HG03135 (cell line): ENCODE results near the gene GXYLT2.
"Not testable (repeated sequence)": the region's sequence is repeated elsewhere in the genome, so short reads cannot be mapped to it uniquely, and the experiment has no call there.

ENCODE experiments used
- ATAC-seq: cut with Tn5 transposase; IDR thresholded peaks from one replicate; pipeline ENCODE4 v1.9.1; 2021; ENCODE audit warnings: mild to moderate bottlenecking, moderate library complexity; ENCODE audit not compliant: unreplicated experiment

The GXYLT2 gene

GRCh38 chr3:72892081-72892775, 4.4 kb downstream of the GXYLT2 start:
- ATAC-seq, result no peak

GRCh38 chr3:72892870-72893269, 5.0 kb downstream of the GXYLT2 start:
- no peak for ATAC-seq

GRCh38 chr3:72894976-72895552, 7.2 kb downstream of the GXYLT2 start:
- no peak for ATAC-seq

DNA sequence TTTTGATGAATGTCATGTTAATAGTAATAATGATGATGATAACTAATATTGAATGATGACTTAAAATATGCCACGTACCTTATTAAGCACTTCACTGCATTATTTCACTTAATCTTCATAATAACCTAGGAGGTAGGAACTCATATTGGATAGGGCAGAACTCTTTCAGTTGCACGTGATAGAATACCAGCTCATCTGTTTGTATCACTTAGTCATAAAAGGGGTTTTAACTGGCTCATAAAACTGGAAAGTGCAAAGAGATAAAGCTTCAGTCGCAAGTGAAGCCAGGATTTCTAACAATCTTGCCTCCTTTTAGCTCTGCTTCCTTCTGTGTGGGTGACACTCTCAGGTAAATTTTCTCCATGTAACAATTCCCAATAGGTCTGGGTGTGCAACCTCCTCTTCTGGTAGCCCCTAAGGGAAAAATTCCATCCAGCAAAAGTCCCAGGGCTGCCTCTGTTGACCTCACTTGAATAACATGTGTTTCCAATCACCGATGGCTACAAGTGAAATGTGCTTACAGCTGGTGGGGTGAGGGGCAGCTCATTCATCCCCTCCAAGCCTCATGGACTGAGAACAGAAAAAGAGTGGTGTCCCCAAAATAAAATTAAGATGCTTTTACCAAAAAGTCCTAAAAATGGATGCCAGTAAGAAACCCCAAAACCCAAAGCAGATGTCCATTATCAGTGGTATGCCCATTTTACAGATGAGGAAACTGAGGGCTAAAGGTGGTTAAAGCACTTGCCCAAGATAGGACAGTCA, 9.3 kb downstream of the GXYLT2 start:
- no peak for ATAC-seq

GRCh38 chr3:72897758-72898007, 9.8 kb downstream of the GXYLT2 start:
- no peak for ATAC-seq

DNA sequence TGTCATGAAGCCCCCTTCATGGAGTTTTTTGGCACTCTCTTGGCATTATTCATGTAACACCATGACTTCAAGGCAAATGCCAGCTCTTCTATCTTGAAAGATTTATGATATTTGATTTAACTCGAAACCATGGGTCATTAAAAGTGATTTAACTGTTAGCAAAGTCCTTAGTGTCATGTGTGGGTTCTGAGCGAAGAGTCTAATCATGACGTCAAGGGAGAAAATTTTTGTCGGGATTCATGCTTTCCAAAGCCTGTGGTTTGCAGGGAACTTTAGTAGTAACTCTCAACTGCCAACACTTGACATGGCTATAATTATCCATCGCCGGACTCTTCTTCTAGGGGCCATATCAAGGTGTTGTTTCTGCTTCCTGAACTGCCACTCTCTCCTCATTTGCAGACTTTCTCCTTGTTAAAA, 11.5 kb downstream of the GXYLT2 start:
- ATAC-seq, result no peak

DNA sequence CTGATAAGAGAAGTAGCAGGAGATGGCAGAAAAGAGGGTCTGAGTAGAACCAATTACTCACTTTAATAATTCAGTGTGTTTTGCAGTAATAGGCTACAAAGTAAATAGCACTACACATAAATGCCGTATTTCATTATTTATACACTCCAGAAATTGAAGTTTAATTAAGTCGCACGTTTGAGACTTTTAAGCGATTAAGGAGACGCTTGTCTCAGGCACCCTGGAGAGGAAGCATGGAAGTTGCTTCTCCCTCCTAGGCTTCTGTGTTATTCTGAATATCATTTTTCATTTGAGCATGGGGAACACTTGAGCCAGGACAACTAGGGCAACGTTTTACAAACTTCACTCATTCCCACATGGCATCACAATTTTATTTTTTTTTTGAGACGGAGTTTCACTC, 12.2 kb downstream of the GXYLT2 start:
- ATAC-seq, result no peak

DNA sequence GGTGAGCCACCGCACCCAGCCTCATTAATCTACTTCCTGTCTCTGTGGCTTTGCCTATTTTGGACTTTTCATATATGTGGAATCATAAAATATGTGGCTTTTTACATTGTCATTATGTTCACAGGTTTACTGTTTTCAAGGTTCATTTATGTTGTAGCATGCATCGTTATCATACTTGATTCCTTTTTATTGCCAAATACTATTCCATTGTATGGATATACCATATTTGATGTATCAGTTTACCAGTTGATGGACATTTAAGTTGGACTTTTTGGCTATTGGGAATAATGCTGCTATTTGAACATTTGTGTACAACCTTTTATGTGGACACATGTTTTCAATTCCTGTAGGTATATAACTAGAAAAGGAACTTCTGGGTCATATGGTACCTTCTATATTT, 14.0 kb downstream of the GXYLT2 start:
- ATAC-seq, result no peak

DNA sequence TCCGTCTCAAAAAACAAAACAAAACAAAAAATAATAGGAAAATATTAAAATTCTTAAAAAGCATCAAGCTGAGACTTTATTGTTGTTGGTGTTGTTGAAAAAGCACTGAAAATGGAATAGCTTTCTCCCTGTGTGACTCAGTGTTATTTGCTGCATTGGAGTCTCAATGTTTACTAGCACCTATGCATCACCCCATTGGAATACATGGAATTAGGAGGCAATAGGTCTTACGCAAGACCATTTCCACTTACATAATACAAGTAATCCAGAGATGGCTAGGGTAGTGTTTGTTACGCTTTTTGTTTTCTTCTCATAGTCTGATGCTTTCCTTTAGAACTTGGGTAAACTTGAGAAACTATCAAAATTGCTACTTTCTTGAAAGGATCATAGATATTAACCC, 15.2 kb downstream of the GXYLT2 start:
- no peak for ATAC-seq

DNA sequence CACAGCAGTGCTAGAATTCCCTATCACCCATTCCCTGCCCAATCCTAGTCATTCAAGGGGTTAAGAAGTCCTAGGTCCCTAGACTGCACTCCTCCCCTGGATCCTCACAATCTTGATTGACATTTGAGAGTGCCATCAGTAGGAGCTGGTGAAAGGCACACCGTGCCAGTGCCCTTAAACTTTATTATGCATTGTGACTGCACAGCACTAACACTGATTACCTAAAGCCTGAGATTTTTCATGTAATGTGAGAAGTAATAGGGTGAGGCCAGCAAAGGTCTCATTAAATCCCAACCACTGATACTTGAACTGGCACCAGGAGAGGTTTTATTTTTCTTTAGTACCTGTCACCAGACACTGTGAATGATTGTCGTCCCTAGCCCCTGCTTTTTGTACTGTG, 16.3 kb downstream of the GXYLT2 start:
- no peak for ATAC-seq

GRCh38 chr3:72906154-72906553, 18.3 kb downstream of the GXYLT2 start:
- ATAC-seq, result no peak

GRCh38 chr3:72907131-72907711, 19.4 kb downstream of the GXYLT2 start:
- ATAC-seq, result no peak

DNA sequence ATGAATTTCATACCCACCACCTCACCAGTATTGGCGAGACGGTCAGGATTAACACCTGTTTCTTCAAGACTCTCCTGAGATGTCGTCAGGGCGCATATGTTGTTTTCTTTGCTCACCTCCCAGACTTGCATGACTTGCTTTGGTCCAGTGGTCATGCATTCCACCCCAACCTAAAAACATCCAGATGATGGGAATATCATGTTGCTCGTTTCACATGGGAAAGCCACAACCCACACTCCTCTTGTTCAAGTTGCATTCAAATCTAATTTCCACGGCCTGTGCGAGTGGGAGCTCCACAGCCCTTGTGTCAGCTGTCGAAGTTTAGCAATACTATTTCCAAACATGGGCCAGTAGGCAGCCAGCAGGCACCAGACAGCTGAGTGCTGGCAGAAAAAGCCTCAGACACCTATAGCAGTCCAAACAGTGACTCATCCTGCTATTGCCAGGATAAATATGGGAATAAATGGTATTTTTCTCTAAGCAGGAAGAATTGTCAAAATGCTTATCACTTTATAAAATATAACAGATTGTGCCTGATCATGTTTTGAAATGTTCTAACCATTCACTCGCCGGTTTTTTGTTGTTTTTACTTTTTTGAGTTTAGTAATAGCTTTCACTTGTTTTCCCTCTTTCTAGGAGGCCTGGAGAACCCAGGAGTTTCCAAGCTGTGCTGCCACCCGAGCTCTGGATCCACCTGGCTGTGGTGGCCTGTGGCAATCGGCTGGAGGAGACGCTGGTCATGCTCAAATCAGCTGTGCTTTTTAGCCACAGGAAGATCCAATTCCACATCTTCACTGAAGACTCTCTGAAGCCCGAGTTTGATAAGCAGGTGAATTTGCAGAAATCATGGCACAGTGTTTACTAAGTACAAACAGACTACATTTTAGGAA, 20.1 kb downstream of the GXYLT2 start:
- ATAC-seq, result no peak

DNA sequence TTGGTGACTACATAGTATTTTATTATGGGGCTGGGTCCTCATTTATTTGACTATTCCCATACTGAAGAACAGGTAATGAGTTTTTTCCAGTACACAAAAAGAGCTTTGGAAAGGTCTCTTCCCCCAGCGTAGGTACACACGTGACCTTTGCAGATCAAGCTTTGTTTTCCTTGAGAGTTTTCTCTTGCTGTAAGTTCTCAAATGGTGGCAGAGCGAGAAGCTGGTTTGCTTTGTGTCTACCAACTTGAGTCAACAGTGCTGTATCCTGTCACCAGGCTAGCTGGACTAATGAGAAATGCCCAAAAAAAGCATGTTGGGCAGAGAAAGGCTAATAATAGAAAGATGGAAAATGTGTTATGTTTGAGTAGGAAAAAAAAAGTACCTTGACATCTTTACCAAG, 21.7 kb downstream of the GXYLT2 start:
- no peak for ATAC-seq

- no peak for ATAC-seq
Observed at GRCh38 chr3:72912532-72912931, 24.7 kb downstream of the GXYLT2 start.

DNA sequence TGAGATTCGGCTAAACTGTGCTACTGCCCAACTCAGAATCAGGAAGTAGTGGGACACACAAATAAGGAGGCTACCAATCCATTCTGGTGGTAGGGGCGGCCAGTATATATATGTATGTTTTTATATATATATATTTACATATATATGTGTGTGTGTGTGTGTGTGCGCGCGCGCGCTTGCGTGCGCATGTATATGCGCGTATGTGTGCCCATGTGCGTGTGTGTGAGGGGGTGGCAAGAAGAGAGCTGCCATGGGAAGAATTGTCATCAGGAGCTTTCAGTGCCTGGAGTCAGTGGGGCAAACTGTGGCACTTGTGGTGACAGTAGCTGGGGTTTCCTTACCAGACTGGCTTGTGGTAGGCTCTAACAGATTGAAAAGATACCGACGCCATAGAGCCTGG, 26.5 kb downstream of the GXYLT2 start:
- no peak for ATAC-seq

DNA sequence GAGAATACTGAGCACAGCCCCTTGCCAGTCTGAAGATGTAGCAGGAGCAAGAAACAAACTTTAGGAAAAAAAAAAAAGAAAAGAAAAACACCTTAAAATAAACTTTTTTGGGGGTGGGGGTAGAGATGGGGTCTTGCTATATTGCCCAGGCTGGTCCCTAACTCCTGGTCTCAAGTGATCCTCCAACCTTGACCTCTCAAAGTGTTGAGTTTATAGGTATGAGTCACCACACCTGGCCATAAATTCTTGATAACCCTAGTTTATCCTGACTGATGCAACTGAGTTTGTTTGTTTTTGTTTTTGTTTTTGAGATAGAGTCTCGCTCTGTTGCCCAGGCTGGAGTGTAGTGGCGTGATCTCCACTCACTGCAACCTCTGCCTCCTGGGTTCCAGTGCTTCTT, 28.4 kb downstream of the GXYLT2 start:
- no peak for ATAC-seq

GRCh38 chr3:72919520-72919919, 31.7 kb downstream of the GXYLT2 start:
- ATAC-seq, result no peak

DNA sequence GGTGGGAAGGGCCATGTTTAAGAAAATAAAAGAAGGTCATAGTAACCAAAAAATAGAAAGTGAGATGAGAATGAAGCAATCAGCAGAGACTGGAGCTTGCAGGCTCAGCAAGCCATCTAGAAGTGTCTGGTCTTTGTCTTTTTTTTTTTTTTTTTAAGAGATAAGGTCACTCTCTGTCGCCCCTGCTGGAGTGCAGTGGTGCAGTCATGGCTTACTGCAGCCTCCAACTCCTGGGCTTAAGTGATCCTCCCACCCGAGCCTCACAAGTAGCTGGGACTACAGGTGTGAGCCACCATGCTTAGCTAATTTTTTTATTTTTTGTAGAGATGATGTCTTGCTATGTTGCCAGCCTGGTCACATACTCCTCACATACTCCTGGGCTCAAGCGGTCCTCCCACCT, 36.2 kb downstream of the GXYLT2 start:
- ATAC-seq, result no peak

- not testable (repeated sequence) for ATAC-seq
Observed at GRCh38 chr3:72928781-72929735, 41.2 kb downstream of the GXYLT2 start.
